Astrocyte of the spinal cord (primary cell): ENCODE results near the gene CD274.
"Not testable (repeated sequence)": the region's sequence is repeated elsewhere in the genome, so short reads cannot be mapped to it uniquely, and the experiment has no call there.

ENCODE experiments used
- DNase-seq: peaks from one replicate; pipeline ENCODE4 v3.0.0; 2011; ENCODE audit warnings: low read depth, low spot score
- H3K4me3 ChIP-seq: 2 replicates; pipeline ENCODE4 v1.5.1; 2011; ENCODE audit warnings: low read depth, mild to moderate bottlenecking, low read length, moderate library complexity
- CTCF ChIP-seq: IDR thresholded peaks from 2 replicates; pipeline ENCODE4 v1.5.1; 2012; ENCODE audit warnings: low read depth, mild to moderate bottlenecking, low read length, inconsistent platforms
- in situ Hi-C: cut with HindIII; loops from 2 replicates; pipeline ENCODE4 v1.10.0; 2017; ENCODE audit warnings: low sequenced_read_pairs

The CD274 gene

GRCh38 chr9:5466005-5466404 lies 15.7 kb downstream of the CD274 start:
- in situ Hi-C loops: no loop called here
- TF ChIP-seq CTCF: no peak
- H3K4me3 ChIP-seq: no peak overlapping the region
- no peak for DNase-seq

- in situ Hi-C loops: no loop called here
- no peak for DNase-seq
- no peak for TF ChIP-seq CTCF
- no peak overlapping the region for H3K4me3 ChIP-seq
Observed at GRCh38 chr9:5466766-5467165, 16.4 kb downstream of the CD274 start.

- no peak for TF ChIP-seq CTCF
- H3K4me3 ChIP-seq: no peak overlapping the region
- no peak for DNase-seq
- in situ Hi-C loops: no loop called here
Observed at GRCh38 chr9:5468850-5469249, 18.5 kb downstream of the CD274 start.

- no peak for DNase-seq
- no peak overlapping the region for H3K4me3 ChIP-seq
- in situ Hi-C loops: no loop called here
Observed at GRCh38 chr9:5470122-5470521, 19.8 kb downstream of the CD274 start.

GRCh38 chr9:5470816-5471215 lies 20.5 kb downstream of the CD274 start:
- TF ChIP-seq CTCF: no peak
- no peak overlapping the region for H3K4me3 ChIP-seq
- no peak for DNase-seq
- in situ Hi-C loops: no loop called here

More at GRCh38 chr9:5470122-5470521, 19.8 kb downstream of the CD274 start:
- TF ChIP-seq CTCF: no peak

GRCh38 chr9:5475611-5476010 lies 25.3 kb downstream of the CD274 start:
- H3K4me3 ChIP-seq, in situ Hi-C loops: not testable (repeated sequence)

GRCh38 chr9:5478206-5478605 lies 27.9 kb downstream of the CD274 start:
- in situ Hi-C loops: no loop called here
- H3K4me3 ChIP-seq: no peak overlapping the region
- TF ChIP-seq CTCF: no peak
- no peak for DNase-seq

More at GRCh38 chr9:5475611-5476010, 25.3 kb downstream of the CD274 start:
- DNase-seq: not testable (repeated sequence)
